Activated CD4-positive, alpha-beta memory T cell treated with anti-CD3 and anti-CD28 coated beads for 36 hours (primary cell): ENCODE data around the gene BSPRY. TPM values are rescaled to one million over a fixed set of nuclear protein-coding genes. Genes with fewer than 3 reads are reported as not detected.
"Not testable (repeated sequence)": the region's sequence is repeated elsewhere in the genome, so short reads cannot be mapped to it uniquely, and the experiment has no call there.

Source experiments
- CTCF ChIA-PET: fragments of 350-600 bp; sonication (Branson Sonifier 250); formaldehyde crosslinking; loops from one replicate; lab custom pipeline; 2021; ENCODE audit warnings: antibody characterized with exemption, inconsistent platforms; lab: Charles Lee
- POLR2A ChIA-PET: fragments of 350-600 bp; sonication (Branson Sonifier 250); formaldehyde crosslinking; loops from one replicate; lab custom pipeline; 2021; ENCODE audit warnings: antibody characterized with exemption; lab: Charles Lee
- DNase-seq: peaks from one replicate; pipeline ENCODE4 v3.0.0-alpha.2; 2020
- H3K27ac Mint-ChIP-seq: one replicate; pipeline ENCODE4 v1.8.0; 2021; ENCODE audit warnings: mixed read lengths
- H3K27me3 Mint-ChIP-seq: one replicate; pipeline ENCODE4 v1.8.0; 2021; ENCODE audit warnings: mixed read lengths
- H3K36me3 Mint-ChIP-seq: one replicate; pipeline ENCODE4 v1.8.0; 2021; ENCODE audit warnings: mixed read lengths
- H3K4me1 Mint-ChIP-seq: one replicate; pipeline ENCODE4 v1.8.0; 2021; ENCODE audit warnings: low read depth, mixed read lengths
- H3K4me3 Mint-ChIP-seq: one replicate; pipeline ENCODE4 v1.8.0; 2021; ENCODE audit warnings: mild to moderate bottlenecking, mixed read lengths
- H3K9me3 Mint-ChIP-seq: one replicate; pipeline ENCODE4 v1.8.0; 2021; ENCODE audit warnings: mixed read lengths
- intact Hi-C: fragments of 100-400 bp; cut with micrococcal nuclease; formaldehyde crosslinking; loops from one replicate; pipeline ENCODE4 v1.15.1; 2023
- total RNA-seq, 2 experiments: library from RNA; stranded (reverse); gene quantifications; one replicate each; pipeline ENCODE4 v1.2.3, GENCODE V29; 2021

Gene BSPRY
- total RNA-seq, 2 experiments from 2014 or later, result 7.6 to 8.5 TPM

DNA sequence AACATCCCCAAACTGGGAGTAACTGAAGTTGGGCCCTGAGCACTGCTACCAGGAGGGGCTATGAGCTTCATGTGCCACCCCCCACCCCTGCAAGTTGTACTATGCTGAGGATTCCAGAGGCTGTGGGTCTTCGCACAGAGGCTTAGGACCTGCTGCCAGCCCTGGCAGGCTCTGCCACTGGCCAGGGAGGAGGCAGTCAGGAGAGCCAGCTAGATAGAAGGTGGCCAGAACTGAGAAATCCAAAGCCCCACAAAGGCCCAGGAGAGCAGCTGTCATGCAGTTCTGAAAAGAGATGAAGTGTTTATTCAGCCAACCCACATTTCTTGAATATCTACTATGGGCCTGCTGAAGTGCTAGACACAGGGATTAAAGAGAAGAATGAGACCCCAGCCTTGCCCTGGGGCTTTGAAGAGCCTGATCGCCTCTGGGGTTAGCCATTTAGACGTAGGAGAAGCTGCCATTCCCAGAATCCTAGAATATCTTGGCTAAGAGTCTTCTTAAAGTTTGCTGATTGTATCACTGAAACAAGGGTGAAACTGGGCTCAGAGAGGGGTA, 50.4 kb downstream of the BSPRY start:
- ChIA-PET POLR2A (interaction anchor here (2.4 kb wide), 1 partner anchor 10 kb away, joined by 18 read pairs; the partner anchor contains the start of genes C9orf43 and POLE3), CTCF (interaction anchor here (0.8 to 6.7 kb wide), 6 partner anchors 13 to 257 kb away, joined by 3 to 81 read pairs (median 4); partner anchors contain the start of genes CDC26, HDHD3 and PRPF4)
- Mint-ChIP-seq H3K4me1 (peaks cover 19% of the 10 kb centered on the region), H3K27ac (no peak overlapping the region), H3K4me3 (peak overlapping the region; percentile 66), H3K9me3 (no peaks in the 10 kb centered on the region), H3K27me3 (no peaks in the 10 kb centered on the region), H3K36me3 (no peaks in the 10 kb centered on the region)
- DNase-seq, result no peak
- intact Hi-C loops, result loop anchor here (2.0 to 5.0 kb wide), 2 partner anchors 179 to 247 kb away; partner anchors contain the start of genes FKBP15, SLC31A1 and SLC31A2

DNA sequence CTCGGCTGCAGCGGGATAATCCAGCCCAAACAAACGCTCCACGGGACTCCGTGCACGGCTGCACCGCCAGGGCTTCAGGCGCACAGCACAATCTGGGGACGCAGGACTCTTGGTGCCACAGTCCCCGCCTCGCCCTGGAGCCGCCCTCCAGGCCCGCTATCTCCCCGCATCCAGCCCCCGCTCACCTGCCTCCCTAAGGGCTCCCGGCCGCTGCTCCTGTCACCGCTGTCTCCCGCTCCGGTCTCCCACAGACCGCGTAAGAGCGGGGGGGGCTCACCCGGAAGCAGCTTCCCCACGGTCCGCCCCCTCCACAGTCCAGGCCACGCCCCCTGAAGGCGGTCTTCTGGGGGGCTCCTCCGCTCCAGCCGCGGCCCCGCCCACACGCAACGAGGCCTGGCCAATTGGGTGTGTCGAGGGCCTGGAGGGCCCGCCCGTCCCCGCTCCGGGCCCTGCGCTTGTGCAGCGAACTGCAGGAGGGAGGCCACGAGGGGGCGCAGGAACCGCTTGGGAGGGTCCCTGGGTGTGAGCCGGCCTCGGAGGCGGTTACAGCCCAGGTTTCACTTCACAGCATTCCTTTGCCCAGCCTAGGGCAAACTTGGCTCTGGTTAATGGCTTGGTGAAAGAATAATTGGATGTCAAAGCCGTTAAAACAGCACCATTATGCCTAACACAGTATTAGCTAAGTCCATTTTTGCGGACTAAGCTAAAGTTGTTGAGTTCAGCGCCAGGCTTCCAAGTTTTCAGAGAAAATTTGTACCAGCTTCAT, 51.9 kb downstream of the BSPRY start, which contains the start of gene ALAD:
ALAD (minus strand) TSS at position 258 of the 766 bp plus-strand sequence. CDS start 7,725 bp downstream, outside the sequence.
- no peaks in the 10 kb centered on the region for H3K9me3 Mint-ChIP-seq
- intact Hi-C loops, result loop anchor here (1.0 to 5.0 kb wide), 8 partner anchors 9 to 254 kb away; partner anchors contain the start of genes C9orf43, CDC26, FKBP15 and POLE3
- peak within 1 kb of the TSS; percentile 91 for H3K4me3 Mint-ChIP-seq
- H3K4me1 Mint-ChIP-seq, result peaks cover 19% of the 10 kb centered on the region
- peak within 1 kb of the TSS; percentile 78 for H3K27ac Mint-ChIP-seq
- H3K36me3 Mint-ChIP-seq, result no peaks in the 10 kb centered on the region
- peak; percentile 99 for DNase-seq
- ChIA-PET CTCF (interaction anchor here (0.6 to 6.7 kb wide), 29 partner anchors 9 to 255 kb away, joined by 3 to 81 read pairs (median 4); partner anchors contain the start of genes BSPRY, C9orf43, CDC26 and HDHD3), POLR2A (interaction anchor here (1.0 to 2.4 kb wide), 4 partner anchors 9 to 221 kb away, joined by 3 to 18 read pairs (median 4); partner anchors contain the start of genes C9orf43, FKBP15, POLE3 and SLC31A1)
- no peaks in the 10 kb centered on the region for H3K27me3 Mint-ChIP-seq

DNA sequence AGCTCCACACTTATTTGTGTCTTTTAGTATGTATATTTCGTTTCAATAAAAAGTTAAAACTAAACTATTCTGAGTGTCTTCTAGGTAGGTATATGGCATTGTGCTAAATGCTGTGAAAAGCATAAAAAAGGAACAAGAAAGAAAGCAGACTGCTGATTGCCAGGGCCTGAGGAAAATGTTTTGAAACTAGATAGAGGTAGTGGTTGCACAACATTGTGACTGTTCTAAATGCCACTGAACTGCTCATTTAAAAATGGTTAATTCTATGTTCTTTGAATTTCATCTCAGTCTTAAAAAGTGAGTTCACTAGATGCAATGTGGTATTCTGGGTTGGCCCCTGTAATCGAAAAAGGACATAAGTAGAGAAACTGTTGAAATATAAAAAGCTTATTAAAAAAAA, 54.3 kb downstream of the BSPRY start:
- ChIA-PET CTCF (interaction anchor here (0.7 to 6.7 kb wide), 4 partner anchors 42 to 253 kb away, joined by 3 to 81 read pairs (median 8); no protein-coding TSS in a partner anchor), POLR2A (interaction anchor here (0.9 to 2.2 kb wide), 2 partner anchors 27 to 129 kb away, joined by 3 to 5 read pairs; partner anchors contain the start of genes CDC26 and HDHD3)
- no peak for DNase-seq
- H3K27me3 Mint-ChIP-seq, result no peaks in the 10 kb centered on the region
- H3K4me1 Mint-ChIP-seq, result peaks cover 36% of the 10 kb centered on the region
- intact Hi-C loops, result loop anchor here (5.0 kb wide), 1 partner anchor 251 kb away; the partner anchor contains the start of gene SLC31A2
- peaks cover 15% of the 10 kb centered on the region for H3K36me3 Mint-ChIP-seq
- H3K27ac Mint-ChIP-seq, result no peak overlapping the region
- H3K4me3 Mint-ChIP-seq, result no peak overlapping the region
- no peaks in the 10 kb centered on the region for H3K9me3 Mint-ChIP-seq

DNA sequence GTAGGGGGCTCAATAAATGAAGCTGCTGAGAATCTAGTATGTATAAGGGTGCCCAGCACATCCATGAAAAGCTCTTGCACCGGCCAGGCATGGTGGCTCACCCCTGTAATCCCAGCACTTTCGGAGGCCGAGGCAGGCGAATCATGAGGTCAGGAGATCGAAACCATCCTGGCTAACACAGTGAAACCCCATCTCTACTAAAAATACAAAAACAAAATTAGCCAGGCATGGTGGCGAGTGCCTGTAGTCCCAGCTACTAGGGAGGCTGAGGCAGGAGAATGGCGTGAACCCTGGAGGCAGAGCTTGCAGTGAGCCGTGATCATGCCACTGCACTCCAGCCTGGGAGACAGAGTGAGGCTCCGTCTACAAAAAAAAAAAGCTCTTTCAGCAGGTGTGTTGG, 57.0 kb downstream of the BSPRY start:
- H3K27ac Mint-ChIP-seq, H3K27me3 Mint-ChIP-seq, H3K9me3 Mint-ChIP-seq, DNase-seq, intact Hi-C loops, H3K4me3 Mint-ChIP-seq: not testable (repeated sequence)
- ChIA-PET POLR2A (interaction anchor here (0.8 to 1.3 kb wide), 2 partner anchors 31 to 173 kb away, joined by 4 to 5 read pairs; no protein-coding TSS in a partner anchor), CTCF (interaction anchor here (0.5 to 4.7 kb wide), 6 partner anchors 14 to 252 kb away, joined by 3 to 34 read pairs (median 4); partner anchors contain the start of genes CDC26 and PRPF4)
- peaks cover 35% of the 10 kb centered on the region for H3K4me1 Mint-ChIP-seq
- H3K36me3 Mint-ChIP-seq, result peaks cover 32% of the 10 kb centered on the region

DNA sequence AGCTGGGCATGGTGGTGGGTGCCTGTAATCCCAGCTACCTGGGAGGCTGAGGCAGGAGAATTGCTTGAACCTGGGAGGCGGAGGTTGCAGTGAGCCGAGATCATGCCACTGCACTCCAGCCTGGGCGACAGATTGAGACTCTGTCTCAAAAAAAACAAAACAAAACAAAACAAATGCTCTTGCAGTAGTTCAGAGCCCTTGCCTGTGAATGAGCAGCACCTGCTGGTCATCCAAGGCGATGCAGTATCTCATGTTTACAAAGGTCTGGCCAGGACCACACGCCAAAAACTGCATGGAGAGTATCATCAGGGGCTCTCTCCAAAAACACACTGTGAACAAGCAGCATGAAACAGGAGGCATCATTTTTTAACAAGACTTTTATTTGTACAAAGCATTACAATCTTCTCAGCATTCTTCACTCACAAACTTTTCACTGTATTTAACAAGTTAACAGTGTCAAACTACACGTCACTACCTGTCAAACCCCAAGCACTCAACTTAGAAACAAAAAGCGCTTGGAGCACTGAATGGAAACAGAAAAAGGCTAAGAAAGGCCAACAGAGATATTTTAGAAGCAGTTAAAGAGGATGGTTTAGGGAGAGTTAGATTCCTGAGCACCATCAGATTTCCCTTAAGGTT, 57.7 kb downstream of the BSPRY start:
- ChIA-PET CTCF (interaction anchor here (0.5 to 4.7 kb wide), 8 partner anchors 14 to 251 kb away, joined by 3 to 34 read pairs (median 4); partner anchors contain the start of genes CDC26 and PRPF4), POLR2A (interaction anchor here (0.8 to 1.3 kb wide), 2 partner anchors 31 to 172 kb away, joined by 4 to 5 read pairs; no protein-coding TSS in a partner anchor)
- not testable (repeated sequence) for H3K9me3 Mint-ChIP-seq, H3K27me3 Mint-ChIP-seq, H3K4me3 Mint-ChIP-seq
- peak; percentile 74 for DNase-seq
- Mint-ChIP-seq H3K36me3 (peaks cover 32% of the 10 kb centered on the region), H3K27ac (peak overlapping the region; percentile 64), H3K4me1 (peaks cover 34% of the 10 kb centered on the region)
- intact Hi-C loops, result loop anchor here (1.0 kb wide), 2 partner anchors 57 to 133 kb away; no protein-coding TSS in a partner anchor

DNA sequence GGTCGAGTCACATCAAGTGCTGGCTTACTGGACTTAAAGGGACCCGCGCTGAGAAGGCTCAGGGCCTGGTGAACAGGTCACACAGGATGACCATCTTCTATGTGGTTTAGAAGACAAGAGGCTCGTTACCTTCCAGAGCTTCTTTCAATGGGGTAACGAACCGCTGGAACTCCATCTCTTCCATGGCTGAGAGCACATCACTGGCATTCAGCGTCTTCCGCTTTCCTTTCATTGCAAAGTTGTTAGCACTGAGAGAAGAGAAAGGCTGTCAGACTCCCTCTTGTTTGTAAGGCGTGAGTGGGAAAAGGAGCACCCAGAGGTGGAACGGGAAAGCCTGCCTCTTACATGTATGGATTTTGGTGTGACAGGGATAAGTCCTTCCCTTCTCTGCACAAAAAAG, 60.1 kb downstream of the BSPRY start:
- POLR2A ChIA-PET, result interaction anchor here (0.9 to 2.2 kb wide), 10 partner anchors 9 to 188 kb away, joined by 3 to 26 read pairs (median 9); partner anchors contain the start of genes ALAD, BSPRY, CDC26 and FKBP15
- Mint-ChIP-seq H3K4me3 (peak overlapping the region; percentile 98), H3K36me3 (peaks cover 32% of the 10 kb centered on the region), H3K9me3 (no peaks in the 10 kb centered on the region), H3K27me3 (no peaks in the 10 kb centered on the region), H3K27ac (peak overlapping the region; percentile 100), H3K4me1 (peaks cover 36% of the 10 kb centered on the region)
- no peak for DNase-seq
- intact Hi-C loops, result no loop called here
- CTCF ChIA-PET, result interaction anchor here (0.6 to 1.6 kb wide), 9 partner anchors 8 to 272 kb away, joined by 3 to 28 read pairs (median 5); partner anchors contain the start of genes ALAD, BSPRY, CDC26 and HDHD3

DNA sequence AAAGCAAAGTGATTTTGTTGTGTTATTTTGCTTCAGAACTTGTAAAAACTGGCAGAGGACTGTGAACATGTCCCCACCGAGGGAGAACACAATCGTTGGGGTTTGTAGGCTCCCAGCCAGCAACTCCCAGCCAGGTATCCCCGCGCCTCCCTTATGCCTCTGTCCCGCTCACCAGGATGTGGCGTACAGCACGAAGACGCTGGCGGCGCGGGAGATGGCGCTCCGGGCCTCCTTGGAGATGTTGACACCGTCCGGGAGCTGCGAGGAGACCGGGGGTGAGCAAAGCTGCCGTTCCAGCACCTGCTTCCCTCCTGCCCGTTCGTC, 60.5 kb downstream of the BSPRY start:
- no peaks in the 10 kb centered on the region for H3K9me3 Mint-ChIP-seq
- intact Hi-C loops, result loop anchor here (1.0 to 2.0 kb wide), 9 partner anchors 9 to 1373 kb away; partner anchors contain the start of genes ALAD, CDC26, FKBP15 and HDHD3

DNA sequence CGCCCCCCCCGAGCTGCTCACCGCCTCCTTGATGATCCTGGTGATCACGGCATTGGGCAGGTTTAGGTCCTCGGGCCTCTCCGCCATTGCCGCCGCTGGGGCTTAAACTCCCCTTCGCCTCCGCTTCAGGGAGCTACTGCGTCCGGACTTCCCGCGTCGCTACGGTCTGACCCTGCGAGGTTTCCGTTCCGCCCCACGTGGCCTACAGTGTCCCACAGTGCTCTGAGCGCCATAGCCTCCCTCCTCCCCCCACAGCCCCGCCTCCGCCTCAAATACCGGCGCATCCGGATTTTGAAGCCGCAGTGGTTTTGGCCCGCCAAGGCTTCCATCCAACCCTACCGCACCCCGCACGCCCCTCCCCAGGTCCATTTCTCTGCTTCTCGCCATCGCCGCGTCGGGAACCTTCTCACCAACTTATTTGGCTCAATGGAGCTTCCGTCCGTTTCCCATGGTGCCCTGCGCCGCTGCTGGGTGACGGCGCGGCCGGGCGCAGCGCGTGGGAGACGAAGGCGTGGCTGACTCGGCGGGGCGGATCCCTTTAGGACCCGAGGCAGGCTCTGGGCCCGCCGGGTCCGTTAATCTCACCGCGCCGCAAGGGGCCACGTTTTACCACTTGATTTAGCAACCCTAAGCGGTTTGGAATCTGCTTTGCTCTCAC, 61.0 kb downstream of the BSPRY start, which contains the start of the genes C9orf43 and POLE3:
C9orf43 (plus strand) TSS at position 541 of the 658 bp plus-strand sequence. CDS start 2,747 bp downstream, outside the sequence.
POLE3 (minus strand) TSS at position 469 of the 658 bp plus-strand sequence; CDS start at position 87, 382 bp downstream.
- ChIA-PET CTCF (interaction anchor here (0.6 to 1.7 kb wide), 15 partner anchors 9 to 271 kb away, joined by 3 to 28 read pairs (median 4); partner anchors contain the start of genes ALAD, BSPRY, CDC26 and PRPF4), POLR2A (interaction anchor here (0.6 to 2.2 kb wide), 18 partner anchors 10 to 975 kb away, joined by 3 to 26 read pairs (median 4); partner anchors contain the start of genes ALAD, BSPRY, CDC26 and FKBP15)
- Mint-ChIP-seq H3K36me3 (peaks cover 32% of the 10 kb centered on the region), H3K27me3 (no peaks in the 10 kb centered on the region), H3K4me1 (peaks cover 36% of the 10 kb centered on the region), H3K4me3 (peak within 1 kb of the TSS; percentile 98), H3K27ac (peak within 1 kb of the TSS; percentile 100), H3K9me3 (no peaks in the 10 kb centered on the region)
- peak; percentile 97 for DNase-seq
- intact Hi-C loops, result loop anchor here (1.0 to 2.0 kb wide), 9 partner anchors 9 to 1374 kb away; partner anchors contain the start of genes ALAD, CDC26, FKBP15 and HDHD3

More for the DNA sequence above, 60.5 kb downstream of the BSPRY start:
- ChIA-PET CTCF (interaction anchor here (0.6 to 1.6 kb wide), 12 partner anchors 9 to 272 kb away, joined by 3 to 28 read pairs (median 4); partner anchors contain the start of genes ALAD, BSPRY, CDC26 and PRPF4), POLR2A (interaction anchor here (0.6 to 2.2 kb wide), 18 partner anchors 9 to 976 kb away, joined by 3 to 26 read pairs (median 4); partner anchors contain the start of genes ALAD, BSPRY, CDC26 and FKBP15)
- DNase-seq, result no peak
- Mint-ChIP-seq H3K27ac (peak overlapping the region; percentile 100), H3K4me3 (peak overlapping the region; percentile 98), H3K36me3 (peaks cover 32% of the 10 kb centered on the region), H3K27me3 (no peaks in the 10 kb centered on the region), H3K4me1 (peaks cover 36% of the 10 kb centered on the region)

DNA sequence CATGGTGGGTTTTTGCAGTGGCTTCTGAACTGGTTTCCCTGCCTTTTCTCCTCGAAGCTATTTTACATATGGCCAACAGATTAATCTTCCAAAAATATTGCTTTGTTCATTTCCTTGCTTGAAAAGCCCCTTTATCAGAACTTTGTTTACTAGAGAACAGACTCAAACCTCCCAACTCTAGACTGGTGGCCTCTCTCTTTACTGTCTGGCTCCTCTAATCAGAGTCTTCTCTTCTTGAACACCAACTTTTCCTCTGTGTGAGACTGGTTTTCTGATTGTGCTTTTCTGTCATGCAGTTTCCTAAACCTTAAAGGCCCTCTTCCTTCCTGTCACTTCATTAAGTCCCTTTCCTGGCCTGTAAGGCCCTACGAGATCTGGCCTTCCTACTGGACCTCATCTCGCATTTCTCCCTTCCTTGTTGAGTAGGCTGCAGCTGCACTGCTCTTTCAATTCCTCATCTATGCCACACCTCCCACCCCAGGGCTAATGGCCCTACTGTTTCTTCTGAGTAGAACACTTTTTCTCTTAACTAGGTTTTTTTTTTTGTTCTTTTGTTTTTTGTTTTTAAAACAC, 66.9 kb downstream of the BSPRY start:
- Mint-ChIP-seq H3K27me3 (no peaks in the 10 kb centered on the region), H3K27ac (no peak overlapping the region), H3K36me3 (no peaks in the 10 kb centered on the region), H3K4me1 (peaks cover 7% of the 10 kb centered on the region), H3K9me3 (no peaks in the 10 kb centered on the region), H3K4me3 (no peak overlapping the region)
- no peak for DNase-seq
- intact Hi-C loops, result no loop called here
- ChIA-PET CTCF (interaction anchor here (1.3 kb wide), 1 partner anchor 239 kb away, joined by 4 read pairs; no protein-coding TSS in a partner anchor), POLR2A (no interaction called here)
